HUES64 (cell line): ENCODE results near the gene CXCR5.

Source experiments
- H3K27ac ChIP-seq: 2 replicates; pipeline ENCODE4 v1.7.0; 2013; ENCODE audit warnings: low read depth, low read length, inconsistent platforms
- H3K27me3 ChIP-seq: 2 replicates; pipeline ENCODE4 v1.6.1; 2013; ENCODE audit warnings: mild to moderate bottlenecking, low read length; ENCODE audit not compliant: insufficient read depth
- H3K36me3 ChIP-seq: 2 replicates; pipeline ENCODE4 v1.6.1; 2013; ENCODE audit warnings: mild to moderate bottlenecking, low read length; ENCODE audit not compliant: insufficient read depth
- H3K4me1 ChIP-seq: 2 replicates; pipeline ENCODE4 v1.6.1; 2013; ENCODE audit warnings: mild to moderate bottlenecking, low read length, moderate library complexity; ENCODE audit not compliant: insufficient read depth
- H3K4me3 ChIP-seq: 2 replicates; pipeline ENCODE4 v1.5.1; 2013; ENCODE audit warnings: mild to moderate bottlenecking, low read length, moderate library complexity
- H3K9ac ChIP-seq: 2 replicates; pipeline ENCODE4 v1.6.1; 2013; ENCODE audit warnings: mild to moderate bottlenecking, low read depth, low read length
- H3K9me3 ChIP-seq: 2 replicates; pipeline ENCODE4 v1.6.1; 2013; ENCODE audit warnings: low read depth, low read length; ENCODE audit not compliant: insufficient read depth
- WGBS: fragments of 150-250, 120-280 bp; methylation state at CpG from one replicate; pipeline ENCODE4 v1.1.7; 2013; ENCODE audit warnings: missing lambda C conversion rate; 5-methylcytosine and 5-hydroxymethylcytosine counted together

CXCR5 gene

GRCh38 chr11:118909619-118910308 is 26.1 kb downstream of the CXCR5 start:
- Histone ChIP-seq H3K27me3 (no peaks in the 10 kb centered on the region), H3K36me3 (peaks cover 26% of the 10 kb centered on the region), H3K4me1 (peaks cover 52% of the 10 kb centered on the region), H3K27ac (peak overlapping the region; percentile 98), H3K9me3 (no peaks in the 10 kb centered on the region), H3K4me3 (peak overlapping the region; percentile 47), H3K9ac (peak overlapping the region; percentile 80)
- 11% methylated on average over 21 of the region's 21 CpGs for WGBS

- Histone ChIP-seq H3K9me3 (no peaks in the 10 kb centered on the region), H3K27ac (peak overlapping the region; percentile 98), H3K9ac (peak overlapping the region; percentile 86), H3K4me1 (peaks cover 55% of the 10 kb centered on the region), H3K27me3 (no peaks in the 10 kb centered on the region), H3K4me3 (peak overlapping the region; percentile 47), H3K36me3 (peaks cover 22% of the 10 kb centered on the region)
- 2% methylated on average over 66 of the region's 67 CpGs for WGBS
These were observed 26.8 kb downstream of the CXCR5 start for GRCh38 chr11:118910309-118911112.

GRCh38 chr11:118911113-118911879 is 27.6 kb downstream of the CXCR5 start:
- no peaks in the 10 kb centered on the region for H3K9me3 ChIP-seq
- H3K27ac ChIP-seq = peak overlapping the region; percentile 98
- WGBS = 13% methylated on average over 20 of the region's 21 CpGs
- H3K36me3 ChIP-seq = peaks cover 14% of the 10 kb centered on the region
- H3K4me1 ChIP-seq = peaks cover 63% of the 10 kb centered on the region
- peak overlapping the region; percentile 86 for H3K9ac ChIP-seq
- no peaks in the 10 kb centered on the region for H3K27me3 ChIP-seq
- peak overlapping the region; percentile 47 for H3K4me3 ChIP-seq

- Histone ChIP-seq H3K4me1 (peaks cover 70% of the 10 kb centered on the region), H3K9me3 (no peaks in the 10 kb centered on the region), H3K27me3 (no peaks in the 10 kb centered on the region), H3K9ac (peak overlapping the region; percentile 86), H3K36me3 (peaks cover 7% of the 10 kb centered on the region), H3K4me3 (peak overlapping the region; percentile 47), H3K27ac (peak overlapping the region; percentile 98)
- WGBS = 7% methylated on average over 23 of the region's 23 CpGs
These were observed 28.4 kb downstream of the CXCR5 start for GRCh38 chr11:118911880-118912741.

GRCh38 chr11:118912742-118913410 is 29.2 kb downstream of the CXCR5 start:
- peak overlapping the region; percentile 86 for H3K9ac ChIP-seq
- peaks cover 70% of the 10 kb centered on the region for H3K4me1 ChIP-seq
- H3K27ac ChIP-seq = peak overlapping the region; percentile 98
- peaks cover 3% of the 10 kb centered on the region for H3K36me3 ChIP-seq
- H3K4me3 ChIP-seq = peak overlapping the region; percentile 47
- no peaks in the 10 kb centered on the region for H3K9me3 ChIP-seq
- WGBS = 35% methylated on average over 12 of the region's 12 CpGs
- no peaks in the 10 kb centered on the region for H3K27me3 ChIP-seq

GRCh38 chr11:118913411-118914125 is 29.9 kb downstream of the CXCR5 start:
- Histone ChIP-seq H3K36me3 (no peaks in the 10 kb centered on the region), H3K9ac (peak overlapping the region; percentile 86; the same call in 1 of the 2 replicates), H3K4me3 (no peak overlapping the region), H3K27me3 (no peaks in the 10 kb centered on the region), H3K9me3 (no peaks in the 10 kb centered on the region), H3K4me1 (peaks cover 70% of the 10 kb centered on the region), H3K27ac (peak overlapping the region; percentile 98)
- 69% methylated on average over 5 of the region's 9 CpGs for WGBS

GRCh38 chr11:118914178-118914918 is 30.7 kb downstream of the CXCR5 start:
- H3K4me3 ChIP-seq = no peak overlapping the region
- H3K36me3 ChIP-seq = no peaks in the 10 kb centered on the region
- H3K27ac ChIP-seq = peak overlapping the region; percentile 75
- no peaks in the 10 kb centered on the region for H3K9me3 ChIP-seq
- H3K4me1 ChIP-seq = peaks cover 71% of the 10 kb centered on the region
- no peaks in the 10 kb centered on the region for H3K27me3 ChIP-seq
- H3K9ac ChIP-seq = 0 out of 2 replicates have a peak overlapping the region, but pooled peaks have one; percentile 24
- 67% methylated on average over 15 of the region's 15 CpGs for WGBS

- no peak overlapping the region for H3K27ac ChIP-seq
These were observed 31.3 kb downstream of the CXCR5 start for GRCh38 chr11:118914987-118915386.

GRCh38 chr11:118915396-118915795 is 31.7 kb downstream of the CXCR5 start:
- H3K4me3 ChIP-seq = no peak overlapping the region
- no peaks in the 10 kb centered on the region for H3K27me3 ChIP-seq
- 96% methylated on average over 2 of the region's 2 CpGs for WGBS
- H3K27ac ChIP-seq = no peak overlapping the region
- H3K9me3 ChIP-seq = no peaks in the 10 kb centered on the region
- peaks cover 76% of the 10 kb centered on the region for H3K4me1 ChIP-seq
- no peaks in the 10 kb centered on the region for H3K36me3 ChIP-seq
- no peak overlapping the region for H3K9ac ChIP-seq

More at GRCh38 chr11:118914987-118915386, 31.3 kb downstream of the CXCR5 start:
- H3K36me3 ChIP-seq = no peaks in the 10 kb centered on the region
- no peak overlapping the region for H3K9ac ChIP-seq
- H3K27me3 ChIP-seq = no peaks in the 10 kb centered on the region
- peaks cover 72% of the 10 kb centered on the region for H3K4me1 ChIP-seq
- H3K4me3 ChIP-seq = no peak overlapping the region
- H3K9me3 ChIP-seq = no peaks in the 10 kb centered on the region
- 96% methylated on average over 4 of the region's 4 CpGs for WGBS
